ENCODE data around the gene RAB26.

RAB26 gene

GRCh38 chr16:2178321-2179106, 30.1 kb downstream of the RAB26 start:
- peak in 1 of 4 experiments; percentile 18 for DNase-seq (ENCODE audit: low read depth in 4 of 4, low spot score in 1 of 4)

- no peak for DNase-seq (ENCODE audit: low read depth in 4 of 4, low spot score in 1 of 4)
These were observed 30.7 kb downstream of the RAB26 start for GRCh38 chr16:2179107-2179501.

- no peak for DNase-seq (ENCODE audit: low read depth in 4 of 4, low spot score in 1 of 4)
These were observed 31.2 kb downstream of the RAB26 start for GRCh38 chr16:2179576-2179975.

GRCh38 chr16:2180461-2180860, 32.0 kb downstream of the RAB26 start:
- DNase-seq (ENCODE audit: low read depth in 4 of 4, low spot score in 1 of 4): no peak

- no peak for DNase-seq (ENCODE audit: low read depth in 4 of 4, low spot score in 1 of 4)
These were observed 32.8 kb downstream of the RAB26 start for GRCh38 chr16:2180962-2181923.

- no peak for DNase-seq (ENCODE audit: low read depth in 4 of 4, low spot score in 1 of 4)
These were observed 33.5 kb downstream of the RAB26 start for GRCh38 chr16:2181952-2182351.

GRCh38 chr16:2183671-2184070, 35.2 kb downstream of the RAB26 start:
- DNase-seq (ENCODE audit: low read depth in 4 of 4, low spot score in 1 of 4): no peak

GRCh38 chr16:2184346-2184745, 35.9 kb downstream of the RAB26 start:
- DNase-seq (ENCODE audit: low read depth in 4 of 4, low spot score in 1 of 4): no peak

- no peak for DNase-seq (ENCODE audit: low read depth in 4 of 4, low spot score in 1 of 4)
These were observed 36.5 kb downstream of the RAB26 start for GRCh38 chr16:2184962-2185361.

- DNase-seq (ENCODE audit: low read depth in 4 of 4, low spot score in 1 of 4): no peak
These were observed 37.6 kb downstream of the RAB26 start for GRCh38 chr16:2186064-2186463.

GRCh38 chr16:2186505-2186904, 38.1 kb downstream of the RAB26 start:
- no peak for DNase-seq (ENCODE audit: low read depth in 4 of 4, low spot score in 1 of 4)

GRCh38 chr16:2187212-2187611, 38.8 kb downstream of the RAB26 start:
- DNase-seq (ENCODE audit: low read depth in 4 of 4, low spot score in 1 of 4): no peak

GRCh38 chr16:2188395-2188794, 40.0 kb downstream of the RAB26 start:
- no peak for DNase-seq (ENCODE audit: low read depth in 4 of 4, low spot score in 1 of 4)

- no peak for DNase-seq (ENCODE audit: low read depth in 4 of 4, low spot score in 1 of 4)
These were observed 40.9 kb downstream of the RAB26 start for GRCh38 chr16:2189252-2189893.

GRCh38 chr16:2190002-2190658, 41.7 kb downstream of the RAB26 start:
- no peak for DNase-seq (ENCODE audit: low read depth in 4 of 4, low spot score in 1 of 4)

- DNase-seq (ENCODE audit: low read depth in 4 of 4, low spot score in 1 of 4): no peak
These were observed 42.4 kb downstream of the RAB26 start for GRCh38 chr16:2190659-2191445.

- DNase-seq (ENCODE audit: low read depth in 4 of 4, low spot score in 1 of 4): no peak
These were observed 43.0 kb downstream of the RAB26 start for GRCh38 chr16:2191446-2191706.

- no peak for DNase-seq (ENCODE audit: low read depth in 4 of 4, low spot score in 1 of 4)
These were observed 45.9 kb downstream of the RAB26 start for GRCh38 chr16:2194166-2194834.

GRCh38 chr16:2194852-2195321, 46.5 kb downstream of the RAB26 start:
- DNase-seq (ENCODE audit: low read depth in 4 of 4, low spot score in 1 of 4): no peak
